Stimulated activated CD4-positive, alpha-beta T cell treated with anti-CD3 and anti-CD28 coated beads, Interleukin-1b, Interleukin-23, amount 100 ng/mL, for 48 hours (primary cell): ENCODE measurements around the gene TRAK1.

Source experiments
- DNase-seq: peaks from one replicate; pipeline ENCODE4 v3.0.0-alpha.2; 2020

TRAK1 gene

GRCh38 chr3:42128526-42128925 lies 37.4 kb downstream of the TRAK1 start:
- DNase-seq, result no peak

DNA sequence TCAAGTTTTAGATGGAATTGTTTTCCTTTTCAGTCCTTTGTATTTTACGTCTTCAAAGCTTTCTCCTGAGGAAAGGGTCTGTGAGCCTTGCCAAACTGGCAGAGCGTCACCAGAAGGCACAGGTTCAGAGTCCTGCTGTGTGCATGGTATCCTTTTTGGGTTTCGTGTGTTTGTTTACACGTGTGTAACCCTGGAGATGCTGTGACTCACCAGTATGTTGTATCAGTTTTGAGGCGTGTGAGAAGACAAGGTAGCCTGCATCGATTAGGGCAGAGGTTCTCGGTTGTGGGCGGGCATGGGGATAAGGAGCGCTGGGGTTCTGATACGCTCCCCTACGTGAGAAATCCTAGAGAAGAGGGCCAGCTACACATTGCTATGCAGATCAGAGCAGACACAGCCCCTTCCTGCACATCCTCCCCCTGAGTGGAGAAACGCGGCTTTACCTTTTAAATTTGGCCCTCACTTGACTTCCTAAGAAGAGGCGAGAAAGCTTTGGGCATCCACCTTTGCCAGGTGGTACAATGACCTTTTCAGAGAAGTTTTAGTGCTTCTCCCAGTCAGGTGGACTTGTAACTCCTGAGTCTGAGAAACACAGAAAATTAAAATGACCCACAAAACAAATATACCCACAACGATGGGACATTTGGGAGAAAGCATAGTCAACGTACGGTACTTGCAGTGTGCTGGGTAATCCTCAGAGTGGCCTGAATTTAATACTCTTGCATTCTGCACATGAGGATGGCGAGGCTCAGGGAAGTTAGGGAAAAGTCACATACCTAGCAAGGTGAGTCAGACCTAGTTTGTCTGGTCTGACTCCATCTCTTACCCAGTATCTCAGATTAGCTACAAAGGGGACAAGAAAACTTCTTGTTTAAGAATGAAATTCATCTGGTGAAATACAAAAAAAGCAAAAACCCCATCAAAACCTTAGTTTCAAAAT lies 38.1 kb downstream of the TRAK1 start:
- no peak for DNase-seq

- no peak for DNase-seq
Measured at GRCh38 chr3:42130007-42130328, 38.8 kb downstream of the TRAK1 start.

DNA sequence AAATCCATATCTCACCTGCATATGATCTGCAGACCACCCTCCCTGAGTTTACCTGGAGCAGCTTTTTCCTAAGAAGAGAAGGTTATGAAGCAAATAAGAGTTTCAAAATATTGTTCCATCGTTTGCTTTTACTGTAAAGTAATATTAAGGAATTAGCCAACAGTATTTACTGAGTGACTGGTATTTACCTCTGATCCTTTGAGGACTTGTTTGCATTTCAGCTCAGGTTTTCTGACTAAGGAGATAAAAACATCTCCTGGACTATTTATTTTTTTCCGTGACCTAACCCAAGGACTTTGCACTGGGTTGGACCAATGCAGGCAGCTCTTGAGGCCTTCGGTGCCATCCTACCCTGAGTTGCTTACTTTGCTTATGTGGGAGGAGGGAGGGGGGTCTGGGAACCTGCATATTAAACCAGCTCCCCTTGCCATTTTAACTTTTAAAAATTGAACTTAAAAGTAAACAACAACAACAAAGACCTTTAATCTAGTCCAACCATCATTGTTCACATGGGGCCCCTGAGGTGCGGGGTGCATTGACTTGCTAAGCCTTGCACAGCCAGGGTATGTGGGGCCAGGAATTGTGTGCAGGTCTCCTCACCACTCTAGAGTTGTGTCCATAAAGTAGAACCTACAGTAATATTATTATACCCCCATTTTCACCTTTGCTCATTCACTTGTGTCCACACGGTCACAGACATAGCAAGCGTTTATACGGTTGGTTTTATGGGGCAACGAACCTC lies 39.3 kb downstream of the TRAK1 start:
- no peak for DNase-seq

- no peak for DNase-seq
Measured at GRCh38 chr3:42133500-42134298, 42.5 kb downstream of the TRAK1 start.

DNA sequence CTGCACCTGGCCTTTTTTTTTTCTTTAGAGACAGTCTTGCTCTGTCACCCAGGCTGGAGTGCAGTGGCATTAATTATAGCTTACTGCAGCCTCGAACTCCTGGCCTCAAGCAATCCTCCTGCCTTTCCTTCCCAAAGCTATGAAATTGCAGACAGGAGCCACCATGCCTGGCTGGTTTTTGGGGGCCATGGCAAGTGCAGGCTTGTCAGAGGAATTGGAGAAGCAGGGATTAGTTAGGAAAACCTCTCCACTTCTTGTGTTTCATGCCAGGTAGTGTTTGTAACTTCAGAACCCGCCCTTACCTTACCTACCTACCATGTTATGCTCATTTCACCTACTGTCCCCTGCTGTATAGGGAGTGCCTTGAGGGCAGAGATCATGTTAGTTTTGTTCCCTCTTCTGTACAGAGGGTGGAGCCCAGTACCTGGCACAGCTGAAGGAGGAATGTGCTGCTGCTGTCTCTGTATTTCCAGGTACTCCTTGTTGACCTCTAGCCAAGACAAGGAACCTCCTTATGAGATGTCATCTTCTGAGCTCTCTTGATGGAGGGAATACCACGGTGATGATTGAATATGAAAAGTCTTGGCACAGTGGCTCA lies 43.8 kb downstream of the TRAK1 start:
- DNase-seq, result no peak

DNA sequence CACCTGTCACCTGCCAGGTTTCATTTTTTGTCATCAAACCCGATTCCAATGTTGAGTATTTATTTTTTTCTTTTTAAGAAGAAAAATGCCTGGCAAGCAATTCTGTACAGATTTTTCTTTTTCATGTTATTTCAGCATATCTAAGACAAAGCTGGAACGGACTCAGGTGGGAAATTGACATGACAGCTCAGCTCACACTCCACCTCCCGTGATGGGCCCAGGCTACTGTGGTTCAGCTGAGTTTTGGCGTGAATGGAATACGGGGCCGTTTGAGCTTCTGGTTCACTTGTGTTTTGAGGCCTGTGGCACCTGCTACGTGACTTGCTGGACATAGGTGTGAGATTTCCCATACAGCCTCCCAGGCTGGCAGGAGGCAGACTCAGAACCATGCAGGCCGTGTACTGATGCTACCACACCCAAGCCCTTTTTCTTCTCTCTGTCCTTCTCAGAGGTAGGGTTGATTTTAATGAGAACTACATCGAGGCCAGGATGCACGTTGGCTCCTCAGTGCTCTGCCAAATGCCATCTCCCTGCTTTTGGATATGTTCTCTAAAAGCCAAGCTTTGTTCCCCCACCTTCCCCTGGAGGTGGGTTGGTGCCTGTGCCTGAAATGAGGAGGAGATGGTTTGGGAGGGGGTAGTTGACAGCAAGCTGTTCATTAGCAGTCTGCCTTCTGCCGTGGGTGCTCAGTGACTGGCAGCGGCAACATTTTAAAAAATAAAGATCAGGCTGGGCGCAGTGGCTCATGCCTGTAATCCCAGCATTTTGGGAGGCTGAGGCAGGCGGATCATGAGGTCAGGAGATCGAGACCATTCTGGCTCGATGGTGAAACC lies 48.7 kb downstream of the TRAK1 start:
- DNase-seq, result no peak

GRCh38 chr3:42140665-42141203 lies 49.6 kb downstream of the TRAK1 start:
- DNase-seq, result no peak

GRCh38 chr3:42143440-42143839 lies 52.3 kb downstream of the TRAK1 start:
- no peak for DNase-seq

DNA sequence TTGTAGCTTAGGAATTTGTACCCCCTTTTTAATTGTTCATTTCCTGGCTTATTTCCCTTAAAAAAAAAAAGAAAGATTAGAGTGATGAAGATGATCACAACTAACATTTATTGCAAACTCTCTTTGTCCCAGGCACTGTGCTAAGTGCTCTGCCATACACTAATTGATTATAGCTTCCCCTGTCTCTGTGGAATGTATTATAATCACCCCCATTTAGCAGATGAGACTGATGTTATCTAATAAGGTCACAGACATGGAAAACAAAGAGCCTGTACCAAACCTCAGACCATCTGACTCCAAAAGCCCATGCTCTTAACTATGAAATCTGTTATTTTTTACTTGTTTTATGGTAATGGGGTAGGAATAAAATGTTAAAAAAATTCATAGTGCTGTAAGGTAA lies 53.1 kb downstream of the TRAK1 start:
- DNase-seq, result no peak

DNA sequence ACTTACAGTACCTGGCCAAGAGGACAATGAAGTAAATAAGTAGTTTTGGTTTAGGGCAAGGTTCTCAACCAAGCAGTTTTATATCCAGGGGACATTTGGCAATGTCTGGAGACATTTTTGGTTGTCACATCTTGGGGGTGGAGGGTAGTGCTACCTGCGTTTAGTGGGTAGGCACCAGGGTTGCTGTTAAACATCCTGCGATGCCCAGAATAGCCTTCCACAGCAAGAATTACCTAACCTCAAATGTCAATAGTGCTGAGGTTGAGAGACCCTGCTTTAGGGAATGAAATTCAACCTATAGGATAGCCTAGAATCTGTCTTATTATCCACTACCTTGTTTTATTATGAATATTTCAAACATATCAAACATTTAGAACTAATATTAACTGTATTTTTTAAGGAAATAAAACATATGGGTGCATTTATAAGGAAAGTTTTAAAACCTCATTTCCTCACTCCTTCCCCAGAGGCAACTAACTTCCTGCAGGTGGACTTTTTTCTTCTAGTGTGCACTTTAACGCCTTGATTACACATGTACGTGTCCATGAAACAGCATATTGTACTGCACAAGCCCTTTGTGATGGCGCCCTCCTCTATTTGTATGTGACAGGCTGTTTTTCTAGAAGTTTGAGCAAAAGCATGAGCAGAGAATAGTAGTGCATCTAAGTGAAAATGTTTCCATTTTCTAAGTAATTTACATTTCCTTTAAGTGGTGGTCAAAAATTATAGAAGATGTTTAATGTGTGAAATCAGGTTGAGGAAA lies 57.1 kb downstream of the TRAK1 start:
- no peak for DNase-seq

- no peak for DNase-seq
Measured at GRCh38 chr3:42148982-42149432, 57.9 kb downstream of the TRAK1 start.

GRCh38 chr3:42149532-42149931 lies 58.4 kb downstream of the TRAK1 start:
- DNase-seq, result no peak

GRCh38 chr3:42149975-42150374 lies 58.8 kb downstream of the TRAK1 start:
- no peak for DNase-seq

DNA sequence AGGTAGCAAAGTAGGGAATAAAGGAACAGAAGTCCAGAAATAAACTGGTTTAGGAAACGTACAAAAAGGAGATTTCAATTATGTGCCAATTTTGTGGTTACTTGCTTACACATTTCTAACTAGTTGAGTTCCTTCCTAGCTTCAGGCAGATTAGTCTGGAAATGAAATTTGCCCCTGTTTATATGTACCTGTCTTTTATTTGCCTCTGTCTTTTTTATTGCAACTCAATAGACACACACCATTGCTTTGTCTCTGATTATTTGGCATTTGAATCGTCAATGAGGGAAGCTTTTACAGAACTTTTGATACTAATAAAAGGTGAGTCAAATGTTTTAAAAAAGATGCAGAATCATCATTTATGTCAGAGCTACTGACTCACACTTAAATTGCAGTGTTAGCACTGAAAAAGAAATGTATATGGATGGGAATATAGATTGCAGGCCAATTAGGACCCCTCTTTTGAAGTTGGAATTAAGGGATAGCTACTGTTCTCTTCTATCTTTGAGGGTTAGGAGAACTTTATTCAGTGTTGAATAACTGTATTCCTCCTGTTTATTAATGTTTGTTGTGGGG lies 60.5 kb downstream of the TRAK1 start:
- no peak for DNase-seq

DNA sequence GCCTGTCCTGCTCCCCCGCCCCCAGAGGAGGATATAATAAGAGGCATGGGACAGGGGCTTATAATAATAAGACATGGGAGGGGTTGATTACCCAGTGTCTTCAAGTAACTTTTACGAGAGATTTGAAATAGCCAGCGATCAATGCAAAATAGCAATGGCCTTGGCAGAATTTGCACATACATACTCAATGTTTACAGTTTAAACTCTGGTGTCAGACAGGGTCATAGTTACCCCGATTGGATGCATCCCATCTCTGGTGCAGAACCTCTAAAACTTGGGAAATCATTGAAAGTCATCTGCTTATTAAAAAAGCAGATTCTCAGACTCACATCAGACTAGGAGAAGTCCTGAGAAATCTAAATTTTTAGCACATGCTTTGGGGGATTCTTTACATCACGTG lies 61.0 kb downstream of the TRAK1 start:
- DNase-seq, result no peak

DNA sequence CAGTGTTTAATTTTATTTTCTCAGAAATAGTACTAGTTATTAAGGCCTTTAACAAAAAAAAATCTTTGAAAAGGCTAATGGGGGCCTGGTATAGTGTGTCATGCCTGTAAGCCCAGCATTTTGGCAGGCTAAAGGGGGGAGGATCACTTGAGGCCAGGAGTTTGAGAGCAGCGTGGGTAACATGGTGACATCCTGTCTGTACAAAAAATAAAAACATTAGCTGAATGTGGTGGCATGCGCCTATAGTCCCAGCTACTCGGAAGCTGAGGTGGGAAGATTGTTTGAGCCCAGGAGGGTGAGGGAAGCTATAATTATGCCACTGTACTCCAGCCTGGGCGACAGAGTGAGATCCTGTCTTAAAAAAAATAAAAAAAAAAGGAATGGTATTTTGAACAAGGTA lies 61.9 kb downstream of the TRAK1 start:
- no peak for DNase-seq

GRCh38 chr3:42157540-42158538 lies 66.7 kb downstream of the TRAK1 start:
- DNase-seq, result no peak

DNA sequence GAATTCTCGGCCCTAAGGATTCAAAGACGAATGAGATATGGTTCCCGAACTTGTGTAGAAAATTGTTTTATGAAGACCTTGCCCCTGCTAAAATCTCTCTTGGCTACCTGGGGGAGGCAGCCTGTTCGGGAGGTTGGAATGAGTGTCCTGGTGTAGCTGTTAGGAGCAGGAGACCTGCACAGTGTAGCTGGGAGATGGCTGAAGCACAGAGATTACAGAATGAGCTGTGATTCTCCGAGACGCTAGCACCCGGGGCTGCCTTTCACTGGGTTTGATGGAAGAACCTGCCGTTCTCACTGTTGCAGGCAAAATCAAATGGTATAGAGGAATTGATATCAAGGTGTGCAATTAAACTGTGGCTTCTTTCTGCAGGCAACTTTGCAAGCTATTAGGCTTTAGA lies 68.0 kb downstream of the TRAK1 start:
- DNase-seq, result no peak
